PC-9 (cell line): ENCODE results near the gene ETV6.

Source experiments
- EZH2 ChIP-seq: fragments of 200-600 bp; sonication (generic); IDR thresholded peaks from 2 replicates; pipeline ENCODE4 v1.8.0; 2017; ENCODE audit warnings: antibody characterized with exemption, low read depth
- TF ChIP-seq, protein P1 (sequence below): fragments of 200-600 bp; sonication (generic); conservative IDR thresholded peaks from 2 replicates; pipeline ENCODE4 v1.6.1; 2017; ENCODE audit warnings: mixed run types, antibody characterized with exemption, mild to moderate bottlenecking, moderate library complexity

DNA sequence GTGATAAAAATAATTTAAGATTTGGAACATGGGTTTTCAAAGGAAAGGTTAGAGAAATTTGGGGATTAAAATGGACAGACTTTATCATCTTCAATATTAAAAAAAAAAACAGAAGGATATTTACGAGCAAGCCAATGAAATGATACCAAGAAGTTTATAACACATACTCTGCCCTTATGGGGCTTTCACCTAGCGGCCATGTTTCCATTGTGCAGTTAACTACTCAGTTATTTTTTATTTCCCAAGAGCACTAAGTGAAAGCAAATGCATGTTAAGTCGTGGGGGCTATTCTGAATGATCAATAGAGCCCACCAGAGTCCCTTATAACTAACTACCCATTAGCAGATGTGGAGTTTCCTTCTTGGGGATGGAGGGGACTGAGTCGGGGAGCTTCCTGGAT, 53.9 kb downstream of the ETV6 start:
- TF ChIP-seq, protein P1, sequence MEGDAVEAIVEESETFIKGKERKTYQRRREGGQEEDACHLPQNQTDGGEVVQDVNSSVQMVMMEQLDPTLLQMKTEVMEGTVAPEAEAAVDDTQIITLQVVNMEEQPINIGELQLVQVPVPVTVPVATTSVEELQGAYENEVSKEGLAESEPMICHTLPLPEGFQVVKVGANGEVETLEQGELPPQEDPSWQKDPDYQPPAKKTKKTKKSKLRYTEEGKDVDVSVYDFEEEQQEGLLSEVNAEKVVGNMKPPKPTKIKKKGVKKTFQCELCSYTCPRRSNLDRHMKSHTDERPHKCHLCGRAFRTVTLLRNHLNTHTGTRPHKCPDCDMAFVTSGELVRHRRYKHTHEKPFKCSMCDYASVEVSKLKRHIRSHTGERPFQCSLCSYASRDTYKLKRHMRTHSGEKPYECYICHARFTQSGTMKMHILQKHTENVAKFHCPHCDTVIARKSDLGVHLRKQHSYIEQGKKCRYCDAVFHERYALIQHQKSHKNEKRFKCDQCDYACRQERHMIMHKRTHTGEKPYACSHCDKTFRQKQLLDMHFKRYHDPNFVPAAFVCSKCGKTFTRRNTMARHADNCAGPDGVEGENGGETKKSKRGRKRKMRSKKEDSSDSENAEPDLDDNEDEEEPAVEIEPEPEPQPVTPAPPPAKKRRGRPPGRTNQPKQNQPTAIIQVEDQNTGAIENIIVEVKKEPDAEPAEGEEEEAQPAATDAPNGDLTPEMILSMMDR, result no peak
- TF ChIP-seq EZH2, result no peak
